Measurements from ENCODE around the gene SLCO2A1.

The SLCO2A1 gene

GRCh38 chr3:133949438-133949837 lies 80.3 kb downstream of the SLCO2A1 start:
- DNase-seq (ENCODE audit: low spot score) = no peak

GRCh38 chr3:133948996-133949395 lies 80.7 kb downstream of the SLCO2A1 start:
- DNase-seq (ENCODE audit: low spot score) = no peak

- DNase-seq (ENCODE audit: low spot score) = no peak
Observed at GRCh38 chr3:133948131-133948810, 81.5 kb downstream of the SLCO2A1 start.

- no peak for DNase-seq (ENCODE audit: low spot score)
Observed at GRCh38 chr3:133945381-133946095, 84.2 kb downstream of the SLCO2A1 start.

- peak; percentile 31 for DNase-seq (ENCODE audit: low spot score)
Observed at GRCh38 chr3:133944641-133945380, 84.9 kb downstream of the SLCO2A1 start.

GRCh38 chr3:133944181-133944580 lies 85.5 kb downstream of the SLCO2A1 start:
- no peak for DNase-seq (ENCODE audit: low spot score)

- DNase-seq (ENCODE audit: low spot score) = peak; percentile 79
Observed at GRCh38 chr3:133943639-133944141, 86.0 kb downstream of the SLCO2A1 start.

GRCh38 chr3:133943031-133943535 lies 86.6 kb downstream of the SLCO2A1 start:
- DNase-seq (ENCODE audit: low spot score) = no peak

GRCh38 chr3:133941415-133941821 lies 88.3 kb downstream of the SLCO2A1 start:
- peak; percentile 44 for DNase-seq (ENCODE audit: low spot score)

- DNase-seq (ENCODE audit: low spot score) = no peak
Observed at GRCh38 chr3:133940536-133940935, 89.2 kb downstream of the SLCO2A1 start.

GRCh38 chr3:133939463-133939835 lies 90.3 kb downstream of the SLCO2A1 start:
- DNase-seq (ENCODE audit: low spot score) = no peak

- DNase-seq (ENCODE audit: low spot score) = no peak
Observed at GRCh38 chr3:133938770-133939462, 90.8 kb downstream of the SLCO2A1 start.

GRCh38 chr3:133937756-133938601 lies 91.7 kb downstream of the SLCO2A1 start:
- DNase-seq (ENCODE audit: low spot score) = peak; percentile 89

GRCh38 chr3:133937061-133937686 lies 92.6 kb downstream of the SLCO2A1 start:
- no peak for DNase-seq (ENCODE audit: low spot score)

- DNase-seq (ENCODE audit: low spot score) = no peak
Observed at GRCh38 chr3:133935843-133936769, 93.6 kb downstream of the SLCO2A1 start.

GRCh38 chr3:133934996-133935842 lies 94.5 kb downstream of the SLCO2A1 start:
- no peak for DNase-seq (ENCODE audit: low spot score)

GRCh38 chr3:133934073-133934970 lies 95.4 kb downstream of the SLCO2A1 start:
- no peak for DNase-seq (ENCODE audit: low spot score)
